B cell (primary cell): Measurements from ENCODE around the gene ZNF532. TPM values are rescaled to one million over a fixed set of nuclear protein-coding genes. Genes with fewer than 3 reads are reported as not detected.

Experiments used
- ATAC-seq: fragments of 200-7000 bp; cut with Tn5 transposase; one replicate; pipeline ENCODE4 v1.10.0; 2021; ENCODE audit warnings: low read depth, mild to moderate bottlenecking, moderate number of reproducible peaks, moderate library complexity
- CTCF ChIA-PET: fragments of 350-600 bp; sonication (Branson Sonifier 250); formaldehyde crosslinking; loops from one replicate; lab custom pipeline; 2021; ENCODE audit warnings: antibody characterized with exemption, inconsistent platforms; lab: Charles Lee
- POLR2A ChIA-PET: fragments of 350-600 bp; sonication (Branson Sonifier 250); formaldehyde crosslinking; loops from one replicate; lab custom pipeline; 2021; ENCODE audit warnings: antibody characterized with exemption; lab: Charles Lee
- DNase-seq: peaks from one replicate; pipeline ENCODE4 v3.0.0; 2013
- H2AFZ ChIP-seq: 2 replicates; pipeline ENCODE4 v1.6.1; 2012; ENCODE audit warnings: mild to moderate bottlenecking, low read depth, low read length; ENCODE audit not compliant: insufficient read depth, poor library complexity, severe bottlenecking
- H3K27ac ChIP-seq, 2 donors: 1 replicate in 1 of 2; 2 replicates in 1 of 2; pipeline ENCODE4 v1.5.1; 2012 to 2013; ENCODE audit warnings: low read length in 2 of 2, mild to moderate bottlenecking in 2 of 2, moderate library complexity in 1 of 2
- H3K27me3 ChIP-seq, 4 experiments: fragments of 200-600 bp in 1 of 4; sonication (generic) in 1 of 4; replicated peaks in 1 of 4; 1 replicate in 2 of 4; 2 replicates in 2 of 4; pipeline versions ENCODE4 v1.6.1 to v1.7.0; 2013 to 2016; ENCODE audit warnings: low read length in 3 of 4, mild to moderate bottlenecking in 2 of 4, mixed read lengths in 1 of 4, moderate library complexity in 1 of 4; ENCODE audit not compliant: insufficient read depth in 4 of 4, control insufficient read depth in 3 of 4; ENCODE audit errors: control extremely low read depth in 1 of 4
- H3K36me3 ChIP-seq, 2 experiments: replicated peaks in 1 of 2; 1 replicate in 1 of 2; 2 replicates in 1 of 2; pipeline versions ENCODE4 v1.6.1 to v1.7.1; 2013; ENCODE audit warnings: low read length in 1 of 2; ENCODE audit not compliant: insufficient read depth in 2 of 2, control insufficient read depth in 1 of 2; ENCODE audit errors: control extremely low read depth in 1 of 2, extremely low read depth in 1 of 2
- H3K4me1 ChIP-seq, 2 donors: fragments of 200-600 bp in 1 of 2; sonication (generic) in 1 of 2; 1 replicate in 1 of 2; 2 replicates in 1 of 2; pipeline versions ENCODE4 v1.5.1 to v1.6.1; 2013 to 2017; ENCODE audit warnings: low read length in 2 of 2; ENCODE audit not compliant: control insufficient read depth in 2 of 2, insufficient read depth in 2 of 2
- H3K4me2 ChIP-seq: replicated peaks from 2 replicates; pipeline ENCODE3; 2012; ENCODE audit warnings: mild to moderate bottlenecking, low read depth, low read length; ENCODE audit not compliant: poor library complexity, severe bottlenecking
- H3K4me3 ChIP-seq, 5 experiments: fragments of 200-600 bp in 1 of 5; sonication (generic) in 1 of 5; 1 replicate in 3 of 5; 2 replicates in 2 of 5; pipeline versions ENCODE4 v1.5.1 to v1.7.0; 2011 to 2016; ENCODE audit warnings: low read length in 4 of 5, mild to moderate bottlenecking in 4 of 5, low read depth in 2 of 5, control low read depth in 1 of 5, moderate library complexity in 1 of 5; ENCODE audit not compliant: insufficient read depth in 1 of 5; ENCODE audit errors: control extremely low read depth in 1 of 5, extremely low read depth in 1 of 5
- H3K79me2 ChIP-seq: fragments of 200-600 bp; sonication (generic); one replicate; pipeline ENCODE4 v1.6.0; 2016; ENCODE audit warnings: low read length; ENCODE audit not compliant: control insufficient read depth, insufficient read depth
- H3K9ac ChIP-seq: fragments of 200-600 bp; sonication (generic); 2 replicates; pipeline ENCODE4 v1.6.1; 2017; ENCODE audit warnings: mild to moderate bottlenecking, low read length, moderate library complexity
- H3K9me3 ChIP-seq, 3 donors: one replicate each; pipeline versions ENCODE4 v1.6.1 to v1.7.1; 2013; ENCODE audit warnings: low read length in 2 of 3; ENCODE audit not compliant: control insufficient read depth in 2 of 3, insufficient read depth in 1 of 3; ENCODE audit errors: control extremely low read depth in 1 of 3
- H4K20me1 ChIP-seq: 2 replicates; pipeline ENCODE4 v1.6.0; 2012; ENCODE audit warnings: mild to moderate bottlenecking, low read length; ENCODE audit not compliant: insufficient read depth, control insufficient read depth, poor library complexity, severe bottlenecking
- H3K27ac Mint-ChIP-seq: one replicate; pipeline ENCODE4 v1.8.0; 2021; ENCODE audit warnings: mixed read lengths
- H3K27me3 Mint-ChIP-seq: one replicate; pipeline ENCODE4 v1.8.0; 2021; ENCODE audit warnings: mixed read lengths
- H3K4me1 Mint-ChIP-seq: one replicate; pipeline ENCODE4 v1.8.0; 2021; ENCODE audit warnings: mixed read lengths
- H3K4me3 Mint-ChIP-seq: one replicate; pipeline ENCODE4 v1.8.0; 2021; ENCODE audit warnings: mixed read lengths
- H3K9me3 Mint-ChIP-seq: one replicate; pipeline ENCODE4 v1.8.0; 2022; ENCODE audit warnings: mixed read lengths; ENCODE audit not compliant: insufficient read depth
- EZH2 ChIP-seq: IDR thresholded peaks from 2 replicates; pipeline ENCODE4 v1.6.1; 2012; ENCODE audit warnings: borderline replicate concordance, low read depth, mild to moderate bottlenecking, moderate library complexity, low read length; ENCODE audit not compliant: insufficient read depth, poor library complexity, severe bottlenecking
- WGBS: methylation state at CpG from one replicate; pipeline ENCODE4 v1.1.5; 2013; ENCODE audit warnings: missing lambda C conversion rate; ENCODE audit not compliant: insufficient coverage; 5-methylcytosine and 5-hydroxymethylcytosine counted together
- intact Hi-C: fragments of 100-400 bp; cut with micrococcal nuclease; formaldehyde crosslinking; loops from one replicate; pipeline ENCODE4 v1.10.0; 2022
- polyA plus RNA-seq: library from polyadenylated mRNA; depleted of rRNA; stranded (reverse); fragments of >200 nt; gene quantifications from 2 replicates; pipeline ENCODE4 v1.2.3, GENCODE V29; 2012
- total RNA-seq, 2 donors: library from RNA; stranded (reverse); fragments of 120-200 nt in 1 of 2; gene quantifications; 1 replicate in 1 of 2; 2 replicates in 1 of 2; pipeline versions ENCODE4 v1.2.3 to v1.2.4, GENCODE V29; 2013 to 2022
- TF ChIP-seq, protein P1 (sequence below): fragments of 200-600 bp; IDR thresholded peaks from one replicate; pipeline ENCODE4 v1.8.0; 2022; ENCODE audit warnings: antibody characterized with exemption, mild to moderate bottlenecking

Gene ZNF532
- total and polyA plus RNA-seq, 2 donors (not counting 1 experiment from before 2014, with no cell fraction given), result 58.2 to 104 TPM

DNA sequence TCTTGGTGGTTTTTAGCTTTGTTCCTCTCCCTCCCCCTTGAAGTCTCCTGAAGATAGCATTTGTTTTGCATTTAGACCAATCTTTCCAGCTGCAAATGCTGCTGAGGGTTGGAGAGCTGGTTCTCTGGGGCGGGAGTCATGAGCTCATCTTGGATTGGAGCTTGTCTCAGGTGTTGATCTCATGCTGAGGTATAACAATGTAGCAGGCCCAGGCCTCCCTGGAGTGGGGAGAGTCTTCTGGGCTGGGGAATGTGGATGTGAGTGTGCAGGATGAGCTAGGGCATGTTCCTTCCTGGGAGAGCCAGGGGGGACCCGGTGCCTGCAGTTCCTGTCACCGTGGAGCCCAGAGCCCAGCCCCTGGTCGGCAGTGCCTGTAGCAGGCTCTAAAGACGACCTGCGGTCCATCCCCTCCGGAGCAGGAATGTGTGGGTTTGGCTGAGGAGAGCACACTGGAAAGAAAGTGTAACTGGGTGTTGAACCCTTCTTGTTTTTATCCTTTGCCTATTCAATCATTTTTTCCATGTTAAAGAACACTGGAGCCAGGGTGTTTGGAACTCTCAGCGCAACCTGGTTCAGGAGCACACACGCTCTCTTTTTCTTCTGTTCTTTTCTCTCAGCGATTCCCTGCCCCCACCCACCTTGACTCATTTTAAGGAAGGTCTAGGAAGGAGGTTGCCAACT lies 2.7 kb downstream of the ZNF532 start:
- no peak overlapping the region for H3K4me3 ChIP-seq
- TF ChIP-seq, protein P1, sequence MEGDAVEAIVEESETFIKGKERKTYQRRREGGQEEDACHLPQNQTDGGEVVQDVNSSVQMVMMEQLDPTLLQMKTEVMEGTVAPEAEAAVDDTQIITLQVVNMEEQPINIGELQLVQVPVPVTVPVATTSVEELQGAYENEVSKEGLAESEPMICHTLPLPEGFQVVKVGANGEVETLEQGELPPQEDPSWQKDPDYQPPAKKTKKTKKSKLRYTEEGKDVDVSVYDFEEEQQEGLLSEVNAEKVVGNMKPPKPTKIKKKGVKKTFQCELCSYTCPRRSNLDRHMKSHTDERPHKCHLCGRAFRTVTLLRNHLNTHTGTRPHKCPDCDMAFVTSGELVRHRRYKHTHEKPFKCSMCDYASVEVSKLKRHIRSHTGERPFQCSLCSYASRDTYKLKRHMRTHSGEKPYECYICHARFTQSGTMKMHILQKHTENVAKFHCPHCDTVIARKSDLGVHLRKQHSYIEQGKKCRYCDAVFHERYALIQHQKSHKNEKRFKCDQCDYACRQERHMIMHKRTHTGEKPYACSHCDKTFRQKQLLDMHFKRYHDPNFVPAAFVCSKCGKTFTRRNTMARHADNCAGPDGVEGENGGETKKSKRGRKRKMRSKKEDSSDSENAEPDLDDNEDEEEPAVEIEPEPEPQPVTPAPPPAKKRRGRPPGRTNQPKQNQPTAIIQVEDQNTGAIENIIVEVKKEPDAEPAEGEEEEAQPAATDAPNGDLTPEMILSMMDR, result no peak
- no peak for TF ChIP-seq EZH2
- WGBS, result 100% methylated on average over 4 of the region's 10 CpGs
- no peak for ATAC-seq
- Mint-ChIP-seq H3K4me1 (peaks cover 47% of the 10 kb centered on the region), H3K4me3 (no peak overlapping the region), H3K9me3 (peaks cover 5% of the 10 kb centered on the region), H3K27ac (no peak overlapping the region), H3K27me3 (no peaks in the 10 kb centered on the region)
- no peak overlapping the region for H3K4me2 ChIP-seq
- H4K20me1 ChIP-seq, result no peaks in the 10 kb centered on the region
- H3K79me2 ChIP-seq, result peaks cover 3% of the 10 kb centered on the region
- no peak overlapping the region for H3K9ac ChIP-seq
- peaks cover 0 to 6% (median 0%) of the 10 kb centered on the region in 3 donors for H3K9me3 ChIP-seq
- no peak overlapping the region for H3K27ac ChIP-seq
- no peak for DNase-seq
- CTCF ChIA-PET, result interaction anchor here (1.1 to 1.2 kb wide), 3 partner anchors 15 to 328 kb away, joined by 3 to 4 read pairs (median 3); no protein-coding TSS in a partner anchor
- no peaks in the 10 kb centered on the region for H3K27me3 ChIP-seq
- no peak overlapping the region for H2AFZ ChIP-seq
- intact Hi-C loops, result loop anchor here (10.0 kb wide), 2 partner anchors 83 to 187 kb away; no protein-coding TSS in a partner anchor
- POLR2A ChIA-PET, result interaction anchor here (0.7 kb wide), 1 partner anchor 17 kb away, joined by 10 read pairs; no protein-coding TSS in a partner anchor
- H3K36me3 ChIP-seq, result peaks cover 0 to 35% of the 10 kb centered on the region in 2 experiments
- H3K4me1 ChIP-seq, result peaks cover 12 to 25% of the 10 kb centered on the region in 2 donors

DNA sequence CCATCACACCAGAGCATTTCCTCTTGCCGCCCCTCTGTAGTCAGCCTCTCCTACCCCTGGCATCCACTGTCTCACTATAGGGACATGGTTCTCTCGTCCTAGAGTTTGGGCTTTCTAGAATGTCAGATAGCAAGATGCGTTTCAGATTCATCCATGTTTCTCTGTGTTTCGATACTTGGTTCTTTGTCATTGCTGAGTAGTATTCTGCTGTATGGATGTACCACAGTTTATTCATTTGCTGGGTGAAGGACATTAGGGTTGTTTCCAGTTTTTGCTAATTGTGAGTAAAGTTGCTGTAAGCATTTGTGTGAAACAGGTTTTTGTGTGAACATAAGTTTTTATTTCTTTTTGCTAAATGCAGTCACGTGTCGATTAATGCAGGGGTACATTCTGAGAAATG lies 3.8 kb downstream of the ZNF532 start:
- 94% methylated on average over 4 of the region's 6 CpGs for WGBS
- H4K20me1 ChIP-seq, result no peaks in the 10 kb centered on the region
- no peak overlapping the region for H3K4me2 ChIP-seq
- Mint-ChIP-seq H3K9me3 (peaks cover 5% of the 10 kb centered on the region), H3K27me3 (no peaks in the 10 kb centered on the region), H3K4me3 (no peak overlapping the region), H3K27ac (no peak overlapping the region), H3K4me1 (peaks cover 42% of the 10 kb centered on the region)
- no peaks in the 10 kb centered on the region for H3K79me2 ChIP-seq
- H3K9ac ChIP-seq, result no peak overlapping the region
- H3K4me1 ChIP-seq, result peaks cover 7 to 19% of the 10 kb centered on the region in 2 donors
- no peak for TF ChIP-seq EZH2
- TF ChIP-seq, protein P1, result no peak
- H3K9me3 ChIP-seq, result peaks cover 0 to 6% (median 0%) of the 10 kb centered on the region in 3 donors
- peaks cover 0 to 35% of the 10 kb centered on the region in 2 experiments for H3K36me3 ChIP-seq
- CTCF ChIA-PET, result no interaction called here
- POLR2A ChIA-PET, result no interaction called here
- H2AFZ ChIP-seq, result no peak overlapping the region
- H3K27ac ChIP-seq, result no peak overlapping the region
- no peak overlapping the region for H3K4me3 ChIP-seq
- intact Hi-C loops, result loop anchor here (10.0 kb wide), 2 partner anchors 84 to 186 kb away; no protein-coding TSS in a partner anchor
- no peaks in the 10 kb centered on the region for H3K27me3 ChIP-seq
- DNase-seq (no peak), ATAC-seq (no peak)
